GM06990 (cell line): ENCODE measurements around the gene EPHA7.

Experiments used
- DNase-seq: peaks from one replicate; pipeline ENCODE4 v3.0.0-alpha.2; 2011; ENCODE audit not compliant: insufficient read length; ENCODE audit errors: extremely low read depth
- H3K27me3 ChIP-seq: replicated peaks from 2 replicates; pipeline ENCODE4 v1.6.0; 2011; ENCODE audit warnings: low read length; ENCODE audit not compliant: control insufficient read depth, insufficient read depth
- H3K36me3 ChIP-seq: 2 replicates; pipeline ENCODE4 v1.5.1; 2011; ENCODE audit warnings: low read length; ENCODE audit not compliant: control insufficient read depth, insufficient read depth
- H3K4me3 ChIP-seq: replicated peaks from 2 replicates; pipeline ENCODE4 v1.5.1; 2011; ENCODE audit warnings: low read depth, mild to moderate bottlenecking, control low read depth, low read length
- TF ChIP-seq, protein P1 (sequence below): IDR thresholded peaks from 2 replicates; pipeline ENCODE4 v1.5.1; 2011; ENCODE audit warnings: low read length, control low read depth, mild to moderate bottlenecking, inconsistent platforms; ENCODE audit not compliant: insufficient read depth, poor library complexity, severe bottlenecking

Gene EPHA7

DNA sequence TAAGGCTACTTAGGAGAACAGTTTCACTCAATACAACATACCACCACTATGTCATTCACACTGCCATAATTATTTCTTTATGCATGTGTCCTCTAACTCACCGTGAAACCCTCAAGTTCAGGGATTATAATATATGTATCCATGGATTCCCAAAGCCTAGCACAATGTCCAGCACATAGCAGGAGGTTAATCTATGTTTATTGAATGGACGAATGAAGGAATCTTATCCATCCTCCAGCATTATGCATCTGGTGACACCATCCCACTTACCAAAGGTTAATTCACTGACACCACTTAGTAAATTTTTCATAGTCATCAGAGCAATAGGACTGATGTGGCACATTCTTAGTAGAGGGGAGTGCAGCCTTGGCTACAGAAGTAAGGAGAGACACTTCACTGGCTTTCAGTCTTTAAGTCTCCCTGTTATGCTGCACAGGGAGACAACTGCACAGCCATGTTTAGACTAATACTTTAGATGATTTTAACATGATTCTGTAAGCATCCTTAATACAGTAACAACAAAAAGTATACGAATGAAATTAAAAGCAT is 49.7 kb downstream of the EPHA7 start:
- Histone ChIP-seq H3K4me3 (no peak overlapping the region), H3K36me3 (no peaks in the 10 kb centered on the region), H3K27me3 (no peaks in the 10 kb centered on the region)
- TF ChIP-seq, protein P1, sequence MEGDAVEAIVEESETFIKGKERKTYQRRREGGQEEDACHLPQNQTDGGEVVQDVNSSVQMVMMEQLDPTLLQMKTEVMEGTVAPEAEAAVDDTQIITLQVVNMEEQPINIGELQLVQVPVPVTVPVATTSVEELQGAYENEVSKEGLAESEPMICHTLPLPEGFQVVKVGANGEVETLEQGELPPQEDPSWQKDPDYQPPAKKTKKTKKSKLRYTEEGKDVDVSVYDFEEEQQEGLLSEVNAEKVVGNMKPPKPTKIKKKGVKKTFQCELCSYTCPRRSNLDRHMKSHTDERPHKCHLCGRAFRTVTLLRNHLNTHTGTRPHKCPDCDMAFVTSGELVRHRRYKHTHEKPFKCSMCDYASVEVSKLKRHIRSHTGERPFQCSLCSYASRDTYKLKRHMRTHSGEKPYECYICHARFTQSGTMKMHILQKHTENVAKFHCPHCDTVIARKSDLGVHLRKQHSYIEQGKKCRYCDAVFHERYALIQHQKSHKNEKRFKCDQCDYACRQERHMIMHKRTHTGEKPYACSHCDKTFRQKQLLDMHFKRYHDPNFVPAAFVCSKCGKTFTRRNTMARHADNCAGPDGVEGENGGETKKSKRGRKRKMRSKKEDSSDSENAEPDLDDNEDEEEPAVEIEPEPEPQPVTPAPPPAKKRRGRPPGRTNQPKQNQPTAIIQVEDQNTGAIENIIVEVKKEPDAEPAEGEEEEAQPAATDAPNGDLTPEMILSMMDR, result no peak
- DNase-seq, result no peak

DNA sequence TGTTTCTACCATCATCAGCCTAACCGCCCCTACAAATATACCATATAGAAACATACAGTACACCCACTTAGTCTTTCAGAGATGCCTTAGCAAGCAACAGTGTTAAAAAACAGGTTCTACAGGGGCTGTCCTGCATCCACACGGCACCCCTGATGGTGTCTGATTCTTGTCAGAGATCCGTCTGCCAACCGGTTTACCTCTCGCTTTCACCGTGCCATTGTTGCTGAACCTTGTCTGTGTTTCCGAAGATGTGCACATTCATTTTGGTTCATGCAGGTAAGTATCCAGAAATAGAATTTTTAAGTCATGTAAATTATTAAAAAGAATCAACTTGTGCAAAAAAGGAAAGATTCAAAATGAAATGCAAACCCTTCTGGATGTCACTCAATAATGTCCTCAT is 52.9 kb downstream of the EPHA7 start:
- Histone ChIP-seq H3K36me3 (no peaks in the 10 kb centered on the region), H3K27me3 (no peaks in the 10 kb centered on the region), H3K4me3 (no peak overlapping the region)
- no peak for DNase-seq
- TF ChIP-seq, protein P1, result no peak

DNA sequence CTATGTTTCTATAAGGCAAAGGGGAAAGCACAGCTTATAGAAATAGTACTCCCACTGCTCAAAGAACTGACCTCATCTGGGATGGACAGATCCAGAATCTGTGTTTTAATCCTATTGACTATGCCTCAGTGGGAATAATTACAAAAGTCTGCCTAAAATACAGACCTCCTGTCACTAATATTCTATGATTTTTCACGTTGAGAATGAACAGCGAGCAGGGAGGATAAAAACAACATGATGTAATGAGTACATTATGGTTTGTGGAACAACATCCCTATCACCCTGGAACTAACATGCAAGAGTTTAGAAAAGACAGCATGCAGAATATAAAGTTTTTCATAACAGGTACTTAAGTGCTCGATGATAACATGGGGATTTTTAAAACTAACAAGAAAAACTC is 53.9 kb downstream of the EPHA7 start:
- H3K4me3 ChIP-seq, result no peak overlapping the region
- no peaks in the 10 kb centered on the region for H3K27me3 ChIP-seq
- DNase-seq, result no peak
- TF ChIP-seq, protein P1, result no peak
- H3K36me3 ChIP-seq, result no peaks in the 10 kb centered on the region

DNA sequence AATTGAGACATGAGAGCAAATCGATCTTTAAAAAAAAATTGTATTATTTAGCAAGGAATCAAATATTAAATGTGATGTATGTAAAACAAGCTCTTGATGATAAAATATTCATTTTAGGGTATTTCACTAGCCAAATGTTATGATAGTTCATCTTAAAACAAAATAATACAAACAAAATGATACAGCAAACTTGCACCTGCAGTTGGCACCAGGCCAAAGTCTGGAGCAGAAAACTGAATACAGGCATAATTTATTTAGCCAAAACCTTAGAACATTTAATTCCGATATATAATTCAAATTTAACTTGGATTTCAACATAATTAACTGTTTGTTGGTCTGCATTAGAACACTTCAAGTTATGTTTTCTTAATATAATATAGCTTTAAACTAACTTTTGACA is 60.9 kb downstream of the EPHA7 start:
- Histone ChIP-seq H3K27me3 (no peaks in the 10 kb centered on the region), H3K36me3 (no peaks in the 10 kb centered on the region), H3K4me3 (no peak overlapping the region)
- TF ChIP-seq, protein P1, result no peak
- DNase-seq, result no peak

DNA sequence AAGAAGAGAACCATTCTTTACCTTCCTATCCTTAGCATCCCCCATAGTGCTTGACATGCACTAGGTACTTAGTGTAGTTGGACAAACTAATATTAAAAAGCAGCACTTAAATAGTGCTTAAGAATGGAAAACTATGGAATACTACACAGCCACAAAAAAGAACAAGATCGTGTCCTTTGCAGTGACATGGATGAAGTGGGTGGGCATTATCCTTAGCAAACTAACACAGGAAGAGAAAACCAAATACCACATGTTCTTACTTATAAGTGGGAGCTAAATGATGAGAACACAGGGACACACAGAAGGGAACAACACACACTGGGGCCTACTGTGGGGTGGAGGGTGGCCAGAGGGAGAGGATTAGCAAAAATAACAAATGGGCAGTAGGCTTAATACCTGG is 66.8 kb downstream of the EPHA7 start:
- H3K4me3 ChIP-seq, result no peak overlapping the region
- no peak for DNase-seq
- no peaks in the 10 kb centered on the region for H3K27me3 ChIP-seq
- TF ChIP-seq, protein P1, result no peak
- H3K36me3 ChIP-seq, result no peaks in the 10 kb centered on the region

DNA sequence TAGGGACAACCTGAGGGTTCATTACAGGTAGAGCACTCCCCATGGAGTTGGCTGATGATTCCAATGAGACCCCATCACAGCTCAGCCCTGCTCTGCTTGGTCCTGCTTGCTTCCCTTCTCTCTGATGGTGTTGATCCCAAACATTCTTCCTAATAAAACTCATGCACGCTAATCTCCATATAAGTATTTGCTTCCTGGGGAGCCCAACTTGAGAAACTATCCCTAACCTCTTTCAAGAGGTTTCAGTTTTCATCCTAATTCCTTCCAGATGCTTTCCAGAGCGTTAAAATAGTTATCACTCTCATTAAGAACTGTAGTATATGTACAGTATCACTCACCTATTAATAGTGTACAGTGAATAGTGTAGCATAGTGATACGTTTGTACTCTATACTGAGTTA is 68.1 kb downstream of the EPHA7 start:
- Histone ChIP-seq H3K27me3 (no peaks in the 10 kb centered on the region), H3K4me3 (no peak overlapping the region), H3K36me3 (no peaks in the 10 kb centered on the region)
- TF ChIP-seq, protein P1, result no peak
- DNase-seq, result no peak
